HG03108 (cell line): ENCODE data around the gene PTBP1.

Source experiments
- ATAC-seq: cut with Tn5 transposase; IDR thresholded peaks from one replicate; pipeline ENCODE4 v1.9.1; 2021; ENCODE audit warnings: moderate library complexity; ENCODE audit not compliant: unreplicated experiment

PTBP1 gene

GRCh38 chr19:796692-797527 lies at the start of gene PTBP1:
PTBP1 (plus strand) TSS chr19:797452; CDS start chr19:797498, 46 bp downstream.
- peak; percentile 81 for ATAC-seq

GRCh38 chr19:748274-748598 lies 49.0 kb upstream of the PTBP1 start:
- no peak for ATAC-seq

- no peak for ATAC-seq
These were observed 47.4 kb upstream of the PTBP1 start for GRCh38 chr19:749811-750210.

- no peak for ATAC-seq
These were observed 46.4 kb upstream of the PTBP1 start, which contains the start of gene MISP for GRCh38 chr19:750640-751423. MISP (plus strand) TSS chr19:751112; CDS start chr19:756947, 5,835 bp downstream.

- no peak for ATAC-seq
These were observed 45.5 kb upstream of the PTBP1 start for GRCh38 chr19:751501-752341.

- no peak for ATAC-seq
These were observed 44.4 kb upstream of the PTBP1 start for GRCh38 chr19:752652-753517.

GRCh38 chr19:754530-754929 lies 42.7 kb upstream of the PTBP1 start:
- no peak for ATAC-seq

DNA sequence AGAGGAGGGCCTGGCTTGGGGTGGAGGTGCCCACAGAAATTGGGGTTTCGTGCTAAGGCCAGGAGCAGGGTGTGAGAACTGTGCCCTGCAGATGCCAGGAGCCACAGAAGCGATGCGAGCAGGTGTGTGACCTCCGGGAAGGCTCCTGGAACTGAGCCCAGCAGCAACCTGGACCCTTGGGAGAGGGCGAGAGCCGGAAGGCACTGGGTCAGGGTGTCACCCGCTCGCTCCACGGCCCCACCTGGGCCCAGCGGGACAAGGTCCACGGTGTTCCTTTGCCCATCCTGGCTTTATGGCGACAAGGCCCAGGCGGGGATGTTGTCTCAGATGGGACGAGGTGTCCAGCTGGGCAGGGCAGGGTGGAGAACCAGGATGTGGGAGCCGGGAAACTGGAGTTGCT lies 42.2 kb upstream of the PTBP1 start:
- ATAC-seq = no peak

- no peak for ATAC-seq
These were observed 41.0 kb upstream of the PTBP1 start for GRCh38 chr19:756236-756635.

DNA sequence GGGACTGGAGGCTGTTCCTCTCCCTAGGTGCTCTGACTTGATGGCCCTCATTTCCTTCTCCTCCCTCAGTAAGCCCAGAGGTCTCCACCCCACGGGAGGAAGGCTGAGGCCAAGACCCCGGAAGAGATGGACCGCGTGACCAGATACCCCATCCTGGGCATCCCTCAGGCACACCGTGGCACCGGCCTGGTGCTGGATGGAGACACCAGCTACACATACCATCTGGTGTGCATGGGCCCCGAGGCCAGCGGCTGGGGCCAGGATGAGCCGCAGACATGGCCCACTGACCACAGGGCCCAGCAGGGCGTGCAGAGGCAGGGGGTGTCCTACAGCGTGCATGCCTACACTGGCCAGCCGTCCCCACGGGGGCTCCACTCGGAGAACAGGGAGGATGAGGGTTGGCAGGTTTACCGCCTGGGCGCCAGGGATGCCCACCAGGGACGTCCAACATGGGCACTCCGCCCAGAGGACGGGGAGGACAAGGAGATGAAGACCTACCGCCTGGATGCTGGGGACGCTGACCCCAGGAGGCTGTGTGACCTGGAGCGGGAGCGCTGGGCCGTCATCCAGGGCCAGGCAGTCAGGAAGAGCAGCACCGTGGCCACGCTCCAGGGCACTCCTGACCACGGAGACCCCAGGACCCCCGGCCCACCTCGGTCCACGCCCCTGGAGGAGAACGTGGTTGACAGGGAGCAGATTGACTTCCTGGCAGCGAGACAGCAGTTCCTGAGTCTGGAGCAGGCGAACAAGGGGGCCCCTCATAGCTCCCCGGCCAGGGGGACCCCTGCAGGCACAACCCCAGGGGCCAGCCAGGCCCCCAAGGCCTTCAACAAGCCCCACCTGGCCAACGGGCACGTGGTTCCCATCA lies 40.2 kb upstream of the PTBP1 start:
- no peak for ATAC-seq

- no peak for ATAC-seq
These were observed 39.2 kb upstream of the PTBP1 start for GRCh38 chr19:757811-758668.

DNA sequence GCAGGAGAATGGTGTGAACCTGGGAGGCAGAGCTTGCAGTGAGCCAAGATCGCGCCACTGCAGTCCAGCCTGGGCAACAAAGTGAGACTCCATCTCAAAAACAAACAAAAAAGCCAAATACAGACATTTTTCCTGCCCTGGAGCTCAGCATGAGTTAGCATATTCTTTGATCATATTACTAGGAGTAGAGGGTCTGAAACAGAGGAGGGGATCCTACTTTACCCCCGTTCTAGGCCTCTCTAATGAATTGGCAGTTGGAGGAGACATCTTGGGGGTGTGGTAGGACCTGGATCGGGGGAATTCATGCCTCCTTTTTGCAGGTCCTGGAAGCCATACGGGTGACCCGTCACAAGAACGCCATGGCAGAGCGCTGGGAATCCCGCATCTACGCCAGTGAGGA lies 34.1 kb upstream of the PTBP1 start:
- ATAC-seq = no peak

- ATAC-seq = no peak
These were observed 33.4 kb upstream of the PTBP1 start for GRCh38 chr19:763869-764268.

GRCh38 chr19:764301-764700 lies 33.0 kb upstream of the PTBP1 start:
- ATAC-seq = no peak

DNA sequence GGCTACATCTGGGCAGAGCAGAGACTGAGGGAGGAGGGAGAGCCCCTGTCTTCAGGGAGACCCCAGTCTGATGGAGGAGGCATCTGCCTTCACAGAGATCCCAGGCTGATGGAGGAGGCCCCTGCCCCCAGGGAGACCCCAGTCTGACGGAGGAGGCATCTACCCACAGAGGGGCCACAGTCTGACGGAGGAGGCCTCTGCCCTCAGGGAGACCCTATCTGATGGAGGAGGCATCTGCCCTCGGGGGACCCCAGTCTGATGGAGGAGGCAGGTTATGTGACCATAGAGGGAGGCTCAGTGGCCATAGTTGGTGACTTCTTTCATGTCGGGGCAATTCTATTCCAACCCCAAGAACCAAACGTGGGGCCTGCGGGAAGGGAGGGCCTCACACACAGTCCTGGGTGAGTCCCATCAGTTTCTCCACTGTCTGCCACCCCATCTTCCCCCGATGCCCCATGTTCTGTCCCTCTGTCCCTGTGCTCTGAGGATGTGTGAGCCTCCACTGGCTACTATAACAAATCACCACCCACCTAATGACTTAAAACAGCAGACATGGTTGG lies 32.0 kb upstream of the PTBP1 start:
- no peak for ATAC-seq

- ATAC-seq = no peak
These were observed 28.8 kb upstream of the PTBP1 start for GRCh38 chr19:768424-768823.

- no peak for ATAC-seq
These were observed 27.6 kb upstream of the PTBP1 start for GRCh38 chr19:769616-770015.

DNA sequence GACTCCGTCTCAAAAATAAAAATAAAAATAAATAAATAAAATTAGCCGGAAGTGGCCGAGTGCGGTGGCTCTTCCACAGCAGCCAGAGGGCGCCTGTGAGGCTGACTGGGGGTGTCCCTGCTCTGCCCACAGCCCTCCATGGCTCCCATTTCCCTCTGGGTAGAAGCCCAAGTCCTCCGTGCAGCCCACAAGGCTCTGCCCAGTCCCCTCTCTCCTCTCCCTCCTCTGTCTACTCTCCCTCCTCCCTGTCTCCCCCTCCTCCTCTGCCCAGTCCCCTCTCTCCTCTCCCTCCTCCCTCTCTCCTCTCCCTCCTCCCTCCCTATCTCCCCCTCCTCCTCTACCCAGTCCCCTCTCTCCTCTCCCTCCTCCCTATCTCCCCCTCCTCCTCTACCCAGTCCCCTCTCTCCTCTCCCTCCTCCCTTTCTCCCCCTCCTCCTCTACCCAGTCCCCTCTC lies 25.9 kb upstream of the PTBP1 start:
- no peak for ATAC-seq
